Testis (tissue), 2 donors: Measurements from ENCODE around the gene QRFP.

Experiments used
- POLR2A ChIP-seq: fragments of 450-650 bp; IDR thresholded peaks from one replicate; pipeline ENCODE4 v1.6.1; 2017; ENCODE audit warnings: antibody characterized with exemption, mild to moderate bottlenecking, moderate library complexity
- TF ChIP-seq, protein P1 (sequence below), 3 experiments: fragments of 450-650 bp in 2 of 3; fragments of 200-600 bp in 1 of 3; sonication (generic) in 1 of 3; IDR thresholded peaks; one replicate each; pipeline ENCODE4 v1.5.1; 2016 to 2019; ENCODE audit warnings: antibody characterized with exemption in 3 of 3, mild to moderate bottlenecking in 2 of 3, moderate library complexity in 1 of 3

DNA sequence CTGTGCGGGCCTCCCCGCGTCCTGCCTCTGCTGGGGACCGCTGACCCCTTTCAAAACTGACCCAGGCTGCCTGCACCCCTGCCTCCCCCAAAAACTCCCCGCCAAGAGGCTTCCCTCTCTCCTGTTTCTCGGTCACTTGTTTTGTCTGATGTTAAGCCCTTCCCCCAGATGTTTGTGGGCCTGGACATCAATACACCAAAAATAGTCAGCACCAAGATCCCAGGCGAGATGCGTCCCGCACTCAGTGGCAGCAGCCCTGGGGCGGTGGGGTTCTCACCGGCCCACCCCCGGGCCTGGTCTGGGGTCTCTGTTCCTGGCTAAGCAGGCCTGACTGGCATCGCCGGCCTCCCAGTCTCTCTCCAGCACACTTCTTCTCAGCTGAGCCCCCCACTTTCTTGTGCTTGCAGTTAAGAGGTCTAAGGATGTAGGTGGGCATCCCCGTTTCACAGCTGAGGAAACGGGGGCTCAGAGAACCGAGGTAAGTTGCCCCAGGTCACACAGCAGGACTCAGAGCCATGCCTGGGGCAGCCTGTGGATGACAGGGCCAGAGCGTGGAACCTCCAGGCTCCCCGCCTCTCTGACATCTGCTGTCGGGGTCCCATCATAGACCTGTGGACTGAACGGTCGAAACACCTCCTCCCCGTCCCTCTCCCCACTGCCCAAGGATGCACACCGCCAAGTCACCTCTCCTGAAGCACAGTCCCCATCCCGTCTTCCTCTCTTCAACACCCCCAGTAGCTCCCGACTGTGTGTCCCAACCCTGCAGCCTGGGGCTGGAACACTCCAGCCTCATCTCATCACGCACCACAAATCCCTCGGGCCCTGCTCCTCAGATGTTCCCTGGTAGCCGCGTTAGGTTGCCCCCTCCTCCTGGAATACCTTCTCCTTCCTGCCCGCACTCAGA, 25.6 kb upstream of the QRFP start:
- TF ChIP-seq, protein P1, sequence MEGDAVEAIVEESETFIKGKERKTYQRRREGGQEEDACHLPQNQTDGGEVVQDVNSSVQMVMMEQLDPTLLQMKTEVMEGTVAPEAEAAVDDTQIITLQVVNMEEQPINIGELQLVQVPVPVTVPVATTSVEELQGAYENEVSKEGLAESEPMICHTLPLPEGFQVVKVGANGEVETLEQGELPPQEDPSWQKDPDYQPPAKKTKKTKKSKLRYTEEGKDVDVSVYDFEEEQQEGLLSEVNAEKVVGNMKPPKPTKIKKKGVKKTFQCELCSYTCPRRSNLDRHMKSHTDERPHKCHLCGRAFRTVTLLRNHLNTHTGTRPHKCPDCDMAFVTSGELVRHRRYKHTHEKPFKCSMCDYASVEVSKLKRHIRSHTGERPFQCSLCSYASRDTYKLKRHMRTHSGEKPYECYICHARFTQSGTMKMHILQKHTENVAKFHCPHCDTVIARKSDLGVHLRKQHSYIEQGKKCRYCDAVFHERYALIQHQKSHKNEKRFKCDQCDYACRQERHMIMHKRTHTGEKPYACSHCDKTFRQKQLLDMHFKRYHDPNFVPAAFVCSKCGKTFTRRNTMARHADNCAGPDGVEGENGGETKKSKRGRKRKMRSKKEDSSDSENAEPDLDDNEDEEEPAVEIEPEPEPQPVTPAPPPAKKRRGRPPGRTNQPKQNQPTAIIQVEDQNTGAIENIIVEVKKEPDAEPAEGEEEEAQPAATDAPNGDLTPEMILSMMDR (IDR thresholded peaks at IDR 0.05) = no peak
- no peak for TF ChIP-seq POLR2A
